HCT116 (cell line): Measurements from ENCODE around the gene VTI1A. TPM values are rescaled to one million over a fixed set of nuclear protein-coding genes. Genes with fewer than 3 reads are reported as not detected.

Experiments
- ATAC-seq: fragments of 200-7000 bp; cut with Tn5 transposase; 2 replicates; pipeline ENCODE4 v1.9.1; 2020; ENCODE audit warnings: mild to moderate bottlenecking, moderate library complexity
- BruUV-seq: library from RNA; stranded (reverse); fragments of 400-500 nt; replicated peaks from 2 replicates; lab custom pipeline; 2021; lab: Mats Ljungman, UMichigan
- CTCF ChIA-PET: fragments of 300-600 bp; sonication (Branson Sonifier 250); formaldehyde crosslinking; loops from one replicate; lab custom pipeline; 2021; ENCODE audit warnings: antibody characterized with exemption; lab: Charles Lee
- POLR2A ChIA-PET: fragments of 300-600, 350-600 bp; sonication (Branson Sonifier 250); formaldehyde crosslinking; loops from one replicate; lab custom pipeline; 2021; ENCODE audit warnings: antibody characterized with exemption; lab: Charles Lee
- RAD21 ChIA-PET, 2 experiments: fragments of 300-600 bp; sonication (Branson Sonifier 250); formaldehyde crosslinking; loops; one replicate each; lab custom pipeline; 2023; ENCODE audit warnings: low total read pairs in 2 of 2; ENCODE audit not compliant: uncharacterized antibody in 2 of 2, unreplicated experiment in 2 of 2, low non-redundant PET in 1 of 2; lab: Charles Lee
- DNase-seq: peaks from one replicate; pipeline ENCODE4 v3.0.0-alpha.2; 2010; ENCODE audit warnings: low read depth, low spot score
- H2AFZ ChIP-seq: fragments of 200-600 bp; shearing (Covaris generic), sonication (generic); 2 replicates; pipeline ENCODE4 v1.6.1; 2017; ENCODE audit warnings: low read depth, mixed run types, mixed read lengths, antibody characterized with exemption, low read length; ENCODE audit not compliant: poor library complexity, severe bottlenecking
- H3K27ac ChIP-seq: 2 replicates; pipeline ENCODE4 v1.5.1; 2012; ENCODE audit warnings: low read depth, low read length
- H3K27me3 ChIP-seq: fragments of 200-600 bp; sonication (generic); 2 replicates; pipeline ENCODE4 v1.6.1; 2016; ENCODE audit warnings: mixed run types, low read length, mixed read lengths; ENCODE audit not compliant: insufficient read depth
- H3K36me3 ChIP-seq, 2 experiments: fragments of 200-500 bp in 1 of 2; fragments of 200-600 bp in 1 of 2; sonication (Bioruptor generic) in 1 of 2; sonication (generic) in 1 of 2; 2 replicates each; pipeline versions ENCODE4 v1.5.1 to v1.6.1; 2014 to 2016; ENCODE audit warnings: low read length in 2 of 2, inconsistent platforms in 1 of 2, mixed read lengths in 1 of 2, mixed run types in 1 of 2; ENCODE audit not compliant: insufficient read depth in 2 of 2, control insufficient read depth in 1 of 2
- H3K4me1 ChIP-seq, 2 experiments: fragments of 200-600 bp in 1 of 2; sonication (generic) in 1 of 2; 2 replicates each; pipeline versions ENCODE4 v1.5.1 to v1.6.1; 2012 to 2017; ENCODE audit warnings: low read length in 2 of 2, inconsistent platforms in 1 of 2, mild to moderate bottlenecking in 1 of 2, mixed read lengths in 1 of 2, mixed run types in 1 of 2, moderate library complexity in 1 of 2; ENCODE audit not compliant: insufficient read depth in 2 of 2, control insufficient read depth in 1 of 2
- H3K4me2 ChIP-seq: fragments of 200-600 bp; sonication (generic); 2 replicates; pipeline ENCODE4 v1.6.1; 2017; ENCODE audit warnings: mixed run types, low read length, mixed read lengths
- H3K4me3 ChIP-seq, 2 experiments: fragments of 200-600 bp in 1 of 2; sonication (generic) in 1 of 2; replicated peaks in 1 of 2; 2 replicates each; pipeline ENCODE4 v1.5.1; 2011 to 2016; ENCODE audit warnings: low read length in 2 of 2, control low read depth in 1 of 2, low read depth in 1 of 2, mild to moderate bottlenecking in 1 of 2, mixed read lengths in 1 of 2, mixed run types in 1 of 2
- H3K79me2 ChIP-seq: fragments of 200-600 bp; sonication (generic); 2 replicates; pipeline ENCODE4 v1.6.1; 2017; ENCODE audit warnings: mild to moderate bottlenecking, mixed run types, low read length, moderate library complexity, mixed read lengths; ENCODE audit not compliant: insufficient read depth
- H3K9ac ChIP-seq: fragments of 200-600 bp; sonication (generic); 2 replicates; pipeline ENCODE4 v1.6.1; 2016; ENCODE audit warnings: low read length, mixed read lengths
- H3K9me2 ChIP-seq: fragments of 200-600 bp; sonication (generic), shearing (Covaris generic); 2 replicates; pipeline ENCODE4 v1.6.1; 2017; ENCODE audit warnings: mixed run types, mild to moderate bottlenecking, moderate library complexity; ENCODE audit not compliant: insufficient read depth
- H3K9me3 ChIP-seq, 2 experiments: fragments of 200-500 bp in 1 of 2; fragments of 200-600 bp in 1 of 2; sonication (Bioruptor generic) in 1 of 2; sonication (generic) in 1 of 2; 2 replicates each; pipeline ENCODE4 v1.6.1; 2014 to 2017; ENCODE audit warnings: low read length in 2 of 2, mixed read lengths in 2 of 2, inconsistent platforms in 1 of 2, low read depth in 1 of 2, mild to moderate bottlenecking in 1 of 2, mixed run types in 1 of 2, moderate library complexity in 1 of 2; ENCODE audit not compliant: control insufficient read depth in 1 of 2, insufficient read depth in 1 of 2
- H4K20me1 ChIP-seq: fragments of 200-600 bp; sonication (generic), shearing (Covaris generic); 2 replicates; pipeline ENCODE4 v1.6.1; 2017; ENCODE audit warnings: mixed run types, mild to moderate bottlenecking, moderate library complexity; ENCODE audit not compliant: insufficient read depth
- CBX3 ChIP-seq: IDR thresholded peaks from 2 replicates; pipeline ENCODE4 v1.6.1; 2012; ENCODE audit warnings: low read depth
- ELF1 ChIP-seq: IDR thresholded peaks from 2 replicates; pipeline ENCODE4 v1.6.1; 2012; ENCODE audit warnings: low read depth, borderline replicate concordance
- EZH2 ChIP-seq: fragments of 200-600 bp; sonication (generic); IDR thresholded peaks from 2 replicates; pipeline ENCODE4 v1.6.1; 2017; ENCODE audit warnings: antibody characterized with exemption, mixed run types
- POLR2A ChIP-seq: IDR thresholded peaks from 2 replicates; pipeline ENCODE4 v1.7.0; 2011; ENCODE audit warnings: borderline replicate concordance; ENCODE audit not compliant: insufficient read depth, insufficient read length; ENCODE audit errors: extremely low read depth
- POLR2AphosphoS5 ChIP-seq: IDR thresholded peaks from 2 replicates; pipeline ENCODE4 v1.6.1; 2011; ENCODE audit warnings: mild to moderate bottlenecking, low read depth, low read length, moderate library complexity
- SP1 ChIP-seq: IDR thresholded peaks from 2 replicates; pipeline ENCODE4 v1.6.1; 2012; ENCODE audit warnings: low read depth
- intact Hi-C: fragments of 100-400 bp; cut with micrococcal nuclease; formaldehyde crosslinking; loops from 2 replicates; pipeline ENCODE4 v1.10.0; 2022
- total RNA-seq: library from RNA; stranded (reverse); gene quantifications from one replicate; pipeline ENCODE4 v1.2.1, GENCODE V29; 2021; ENCODE audit not compliant: unreplicated experiment
- TF ChIP-seq, protein P1 (sequence below): IDR thresholded peaks from 2 replicates; pipeline ENCODE4 v1.6.1; 2012

Gene VTI1A
- total RNA-seq, 1 experiment from 2014 or later, result 80.7 TPM

GRCh38 chr10:112601214-112602090, 154.4 kb downstream of the VTI1A start (continued):
- TF ChIP-seq EZH2 (no peak), POLR2AphosphoS5 (no peak), SP1 (no peak), POLR2A (no peak), CBX3 (no peak), ELF1 (no peak)
- TF ChIP-seq, all 23 proteins: peak for 0

DNA sequence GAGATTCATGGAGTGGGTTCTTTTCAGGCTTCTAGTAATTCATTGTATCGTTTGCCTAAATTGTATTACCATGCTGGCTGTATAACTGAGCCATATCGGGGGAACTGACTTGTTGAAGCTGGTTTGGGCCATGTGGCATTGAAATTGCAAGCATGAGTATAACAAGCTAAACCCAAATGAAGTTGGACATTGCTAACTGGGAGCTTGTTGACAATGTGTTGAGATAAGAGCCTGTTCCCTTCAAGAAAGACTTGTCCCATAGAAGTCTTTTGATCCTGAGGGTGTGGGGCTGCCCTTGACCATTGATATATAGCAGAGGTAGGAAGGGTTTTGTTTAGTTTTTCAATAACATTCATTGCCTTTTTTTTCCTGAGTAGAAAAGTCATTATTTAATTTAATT, 156.0 kb downstream of the VTI1A start:
- CTCF ChIA-PET, result no interaction called here

More for the DNA sequence above, 156.0 kb downstream of the VTI1A start:
- no peak overlapping the region for H2AFZ ChIP-seq
- no peaks in the 10 kb centered on the region for H4K20me1 ChIP-seq
- no peaks in the 10 kb centered on the region for H3K27me3 ChIP-seq
- peaks cover 2 to 13% of the 10 kb centered on the region in 2 experiments; a peak in 2 of 4 replicates for H3K4me1 ChIP-seq
- DNase-seq (no peak), ATAC-seq (no peak)
- no peak overlapping the region for H3K4me3 ChIP-seq
- H3K27ac ChIP-seq, result no peak overlapping the region
- H3K36me3 ChIP-seq, result no peaks in the 10 kb centered on the region; a peak in 1 of 4 replicates
- no peak overlapping the region for H3K4me2 ChIP-seq
- ChIA-PET POLR2A (no interaction called here), RAD21 (interaction anchor here in 1 of 2 experiments (0.6 kb wide), 1 partner anchor 470 kb away, joined by 3 read pairs; no protein-coding TSS in a partner anchor)
- TF ChIP-seq, protein P1, sequence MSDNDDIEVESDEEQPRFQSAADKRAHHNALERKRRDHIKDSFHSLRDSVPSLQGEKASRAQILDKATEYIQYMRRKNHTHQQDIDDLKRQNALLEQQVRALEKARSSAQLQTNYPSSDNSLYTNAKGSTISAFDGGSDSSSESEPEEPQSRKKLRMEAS, result 0 out of 2 replicates have a peak, but pooled peaks have one; percentile 14
- TF ChIP-seq POLR2A, result no peak
- intact Hi-C loops, result no loop called here
- H3K9me2 ChIP-seq, result no peaks in the 10 kb centered on the region
- BruUV-seq, result no TSS peak
- no peak overlapping the region for H3K9ac ChIP-seq
- H3K79me2 ChIP-seq, result peaks cover 17% of the 10 kb centered on the region; the same call in 1 of the 2 replicates
- no peaks in the 10 kb centered on the region for H3K9me3 ChIP-seq
